GM12892 (cell line): ENCODE data around the gene GRAMD4.

Experiments used
- POLR2A ChIP-seq: IDR thresholded peaks from 2 replicates; pipeline ENCODE4 v1.6.1; 2011; ENCODE audit warnings: low read depth, low read length, control low read depth
- POLR2AphosphoS5 ChIP-seq: IDR thresholded peaks from 2 replicates; pipeline ENCODE4 v1.6.1; 2011; ENCODE audit warnings: low read depth, low read length, control low read depth

GRCh38 chr22:46657996-46658947 is 38.1 kb downstream of the GRAMD4 start:
- TF ChIP-seq POLR2A (no peak), POLR2AphosphoS5 (no peak)
